ENCODE measurements around the gene GALR3.
"Not testable (repeated sequence)": the region's sequence is repeated elsewhere in the genome, so short reads cannot be mapped to it uniquely, and the experiment has no call there.

GALR3 gene

DNA sequence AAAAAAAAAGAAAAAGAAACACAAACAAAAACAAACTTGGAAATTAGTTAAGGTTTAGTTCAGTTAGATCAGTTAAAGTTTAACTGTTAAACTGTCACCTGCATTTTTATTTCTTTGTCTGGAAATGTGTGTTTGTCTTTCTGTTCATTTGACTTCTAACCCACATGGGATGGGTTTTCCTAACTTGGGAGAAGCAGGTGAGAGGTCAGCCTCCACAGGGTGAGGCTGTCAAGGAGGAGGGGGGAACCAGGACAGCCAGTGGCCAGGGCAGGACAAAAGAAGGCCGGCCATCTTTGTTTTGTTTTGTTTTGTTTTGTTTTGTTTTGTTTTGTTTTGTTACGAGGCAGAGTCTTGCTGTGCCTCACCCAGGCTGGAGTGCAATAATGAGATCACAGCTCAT is 28.8 kb upstream of the GALR3 start:
- Histone ChIP-seq H2BK12ac (ENCODE audit: low read length) (no peak overlapping the region), H3K18ac (ENCODE audit: low read length) (no peak overlapping the region), H3K9me3 (replicated peaks in 1 of 2; ENCODE audit: control insufficient read depth in 2 of 2, insufficient read depth in 1 of 2, low read depth in 1 of 2, low read length in 2 of 2) (no peaks in the 10 kb centered on the region), H4K91ac (ENCODE audit: low read depth, low read length, poor library complexity) (no peak overlapping the region), H2BK5ac (ENCODE audit: low read length) (no peak overlapping the region), H2BK15ac (ENCODE audit: low read length) (no peak overlapping the region), H3K4me1 (ENCODE audit: control insufficient read depth in 2 of 2, insufficient read depth in 1 of 2, low read depth in 1 of 2, low read length in 2 of 2) (peaks cover 0 to 3% of the 10 kb centered on the region in 2 donors), H2AFZ (ENCODE audit: low read length) (peak overlapping the region; percentile 59), H3K14ac (ENCODE audit: low read length) (no peak overlapping the region), H3K23ac (ENCODE audit: low read depth, low read length, poor library complexity) (no peak overlapping the region), H3K9ac (ENCODE audit: low read depth, low read length, poor library complexity) (no peak overlapping the region), H3K27ac (replicated peaks; ENCODE audit: low read length) (no peak overlapping the region), H2BK120ac (ENCODE audit: low read depth, low read length) (no peak overlapping the region), H3K4ac (ENCODE audit: low read length) (no peak overlapping the region), H3K36me3 (replicated peaks in 1 of 2; ENCODE audit: control insufficient read depth in 2 of 2, insufficient read depth in 2 of 2, low read length in 2 of 2) (no peaks in the 10 kb centered on the region), H3K27me3 (ENCODE audit: control insufficient read depth in 3 of 3, insufficient read depth in 3 of 3, low read depth in 1 of 3, low read length in 3 of 3) (no peaks in the 10 kb centered on the region), H3K79me1 (ENCODE audit: low read depth, low read length) (peaks cover 2% of the 10 kb centered on the region), H3K4me3 (ENCODE audit: low read length in 2 of 2) (no peak overlapping the region), H4K8ac (ENCODE audit: low read depth, low read length) (no peak overlapping the region), H2AK5ac (ENCODE audit: low read depth, low read length) (no peak overlapping the region), H3K4me2 (ENCODE audit: insufficient read depth, low read length, poor library complexity, severe bottlenecking) (no peak overlapping the region)
- no CpG with 5 or more reads among the region's 2 CpGs for WGBS, 2 donors (ENCODE audit: extremely low coverage in 2 of 2, insufficient read length in 2 of 2, insufficient replicate concordance in 1 of 2)
- no peak for DNase-seq (ENCODE audit: low spot score)

DNA sequence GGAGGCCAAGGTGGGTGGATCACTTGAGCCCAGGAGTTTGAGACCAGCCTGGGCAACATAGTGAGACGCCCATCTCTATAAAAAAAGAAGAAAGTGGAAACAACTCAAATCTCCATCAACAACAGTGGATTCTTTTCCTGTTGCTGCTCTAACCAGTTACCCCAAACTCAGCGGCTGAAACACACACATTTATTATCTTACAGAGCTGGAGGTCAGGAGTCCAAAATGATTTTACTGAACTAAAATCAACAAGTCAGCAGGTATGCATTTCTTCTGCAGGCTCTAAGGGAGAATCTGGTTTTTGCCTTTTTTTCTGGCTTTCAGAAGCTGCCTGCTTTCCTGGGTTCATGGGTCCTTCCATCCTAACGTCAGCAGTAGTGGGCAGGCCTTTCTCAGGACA is 27.1 kb upstream of the GALR3 start:
- WGBS, 2 donors (ENCODE audit: extremely low coverage in 2 of 2, insufficient read length in 2 of 2, insufficient replicate concordance in 1 of 2), result no CpG with 5 or more reads among the region's 3 CpGs
- no peak overlapping the region for H4K91ac ChIP-seq (ENCODE audit: low read depth, low read length, poor library complexity)
- DNase-seq (ENCODE audit: low spot score), result no peak

DNA sequence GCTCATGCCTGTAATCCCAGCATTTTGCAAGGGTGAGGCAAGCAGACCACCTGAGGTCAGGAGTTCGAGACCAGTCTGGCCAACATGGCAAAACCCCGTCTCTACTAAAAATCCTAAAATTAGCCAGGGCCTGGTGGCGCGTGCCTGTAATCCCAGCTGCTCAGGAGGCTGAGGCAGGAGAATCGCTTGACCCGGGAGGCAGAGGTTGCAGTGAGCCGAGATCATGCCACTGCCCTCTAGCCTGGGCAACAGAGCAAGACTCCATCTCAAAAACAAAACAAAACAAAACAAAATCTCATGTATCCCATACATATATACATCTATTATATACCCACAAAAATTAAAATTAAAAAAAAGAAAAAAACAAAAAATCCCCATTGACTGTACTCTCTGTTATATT is 25.9 kb upstream of the GALR3 start:
- not testable (repeated sequence) for H3K4ac ChIP-seq (ENCODE audit: low read length); H3K4me3 ChIP-seq (ENCODE audit: low read length in 2 of 2); H2BK120ac ChIP-seq (ENCODE audit: low read depth, low read length); DNase-seq (ENCODE audit: low spot score); H4K8ac ChIP-seq (ENCODE audit: low read depth, low read length); H2BK5ac ChIP-seq (ENCODE audit: low read length); H3K14ac ChIP-seq (ENCODE audit: low read length); H3K18ac ChIP-seq (ENCODE audit: low read length); H2BK15ac ChIP-seq (ENCODE audit: low read length); H2AK5ac ChIP-seq (ENCODE audit: low read depth, low read length); H2BK12ac ChIP-seq (ENCODE audit: low read length); H3K4me2 ChIP-seq (ENCODE audit: insufficient read depth, low read length, poor library complexity, severe bottlenecking); H3K9ac ChIP-seq (ENCODE audit: low read depth, low read length, poor library complexity); H3K27me3 ChIP-seq (ENCODE audit: control insufficient read depth in 3 of 3, insufficient read depth in 3 of 3, low read depth in 1 of 3, low read length in 3 of 3); H2AFZ ChIP-seq (ENCODE audit: low read length); H3K79me1 ChIP-seq (ENCODE audit: low read depth, low read length); H3K4me1 ChIP-seq (ENCODE audit: control insufficient read depth in 2 of 2, insufficient read depth in 1 of 2, low read depth in 1 of 2, low read length in 2 of 2); H4K91ac ChIP-seq (ENCODE audit: low read depth, low read length, poor library complexity); H3K23ac ChIP-seq (ENCODE audit: low read depth, low read length, poor library complexity); H3K36me3 ChIP-seq (replicated peaks in 1 of 2; ENCODE audit: control insufficient read depth in 2 of 2, insufficient read depth in 2 of 2, low read length in 2 of 2); H3K27ac ChIP-seq (replicated peaks; ENCODE audit: low read length); H3K9me3 ChIP-seq (replicated peaks in 1 of 2; ENCODE audit: control insufficient read depth in 2 of 2, insufficient read depth in 1 of 2, low read depth in 1 of 2, low read length in 2 of 2)
- WGBS, 2 donors (ENCODE audit: extremely low coverage in 2 of 2, insufficient read length in 2 of 2, insufficient replicate concordance in 1 of 2), result no CpG with 5 or more reads among the region's 7 CpGs

More for the DNA sequence above, 27.1 kb upstream of the GALR3 start:
- no peak overlapping the region for H2BK15ac ChIP-seq (ENCODE audit: low read length)
- no peak overlapping the region for H3K4me2 ChIP-seq (ENCODE audit: insufficient read depth, low read length, poor library complexity, severe bottlenecking)
- H3K36me3 ChIP-seq (replicated peaks in 1 of 2; ENCODE audit: control insufficient read depth in 2 of 2, insufficient read depth in 2 of 2, low read length in 2 of 2), result no peaks in the 10 kb centered on the region
- H3K14ac ChIP-seq (ENCODE audit: low read length), result no peak overlapping the region
- H2BK12ac ChIP-seq (ENCODE audit: low read length), result no peak overlapping the region
- H3K4ac ChIP-seq (ENCODE audit: low read length), result no peak overlapping the region
- peaks cover 0 to 3% of the 10 kb centered on the region in 2 donors for H3K4me1 ChIP-seq (ENCODE audit: control insufficient read depth in 2 of 2, insufficient read depth in 1 of 2, low read depth in 1 of 2, low read length in 2 of 2)
- no peak overlapping the region for H2AK5ac ChIP-seq (ENCODE audit: low read depth, low read length)
- no peaks in the 10 kb centered on the region for H3K9me3 ChIP-seq (replicated peaks in 1 of 2; ENCODE audit: control insufficient read depth in 2 of 2, insufficient read depth in 1 of 2, low read depth in 1 of 2, low read length in 2 of 2)
- no peak overlapping the region for H3K4me3 ChIP-seq (ENCODE audit: low read length in 2 of 2)
- no peak overlapping the region for H2AFZ ChIP-seq (ENCODE audit: low read length)
- H4K8ac ChIP-seq (ENCODE audit: low read depth, low read length), result no peak overlapping the region
- H3K27ac ChIP-seq (replicated peaks; ENCODE audit: low read length), result no peak overlapping the region
- peaks cover 2% of the 10 kb centered on the region for H3K79me1 ChIP-seq (ENCODE audit: low read depth, low read length)
- H3K27me3 ChIP-seq (ENCODE audit: control insufficient read depth in 3 of 3, insufficient read depth in 3 of 3, low read depth in 1 of 3, low read length in 3 of 3), result no peaks in the 10 kb centered on the region
- no peak overlapping the region for H2BK120ac ChIP-seq (ENCODE audit: low read depth, low read length)
- H2BK5ac ChIP-seq (ENCODE audit: low read length), result no peak overlapping the region
- H3K23ac ChIP-seq (ENCODE audit: low read depth, low read length, poor library complexity), result no peak overlapping the region
- no peak overlapping the region for H3K9ac ChIP-seq (ENCODE audit: low read depth, low read length, poor library complexity)
- H3K18ac ChIP-seq (ENCODE audit: low read length), result no peak overlapping the region

DNA sequence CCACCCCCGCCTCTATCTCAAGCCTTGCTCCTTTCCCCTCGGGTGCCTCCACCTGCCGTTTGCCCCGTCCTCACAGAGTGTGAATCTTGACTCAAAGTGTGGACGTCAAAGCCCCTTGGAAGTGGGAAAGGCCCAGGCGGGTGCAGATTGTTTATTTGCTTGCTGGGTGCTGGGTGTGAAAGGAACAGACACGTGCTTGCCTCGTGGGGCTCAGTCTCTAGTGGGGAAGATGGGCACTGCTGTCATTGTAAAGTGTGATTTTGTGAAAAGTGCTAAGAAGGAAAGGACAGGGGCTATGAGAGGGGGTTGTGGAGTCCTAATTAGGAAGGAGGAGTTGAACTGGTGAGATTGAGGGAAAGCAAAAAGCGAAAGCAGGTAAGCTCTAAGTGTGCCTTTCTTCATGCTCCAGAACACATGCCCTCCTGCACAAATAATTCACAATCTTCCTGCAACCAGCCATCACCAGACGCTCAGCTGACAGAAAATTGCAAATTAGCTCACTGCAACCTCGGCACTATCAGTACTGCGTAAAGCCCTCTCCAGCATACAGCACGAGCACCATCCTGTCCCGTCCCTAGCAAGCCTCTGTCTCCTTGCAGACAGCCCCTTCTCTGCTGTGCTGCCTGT is 25.2 kb upstream of the GALR3 start:
- no peak overlapping the region for H3K4me2 ChIP-seq (ENCODE audit: insufficient read depth, low read length, poor library complexity, severe bottlenecking)
- H2BK12ac ChIP-seq (ENCODE audit: low read length), result no peak overlapping the region
- H2BK5ac ChIP-seq (ENCODE audit: low read length), result no peak overlapping the region
- DNase-seq (ENCODE audit: low spot score), result no peak
- H3K79me1 ChIP-seq (ENCODE audit: low read depth, low read length), result peaks cover 2% of the 10 kb centered on the region
- no peak overlapping the region for H3K4ac ChIP-seq (ENCODE audit: low read length)
- no peak overlapping the region for H3K23ac ChIP-seq (ENCODE audit: low read depth, low read length, poor library complexity)
- H3K27me3 ChIP-seq (ENCODE audit: control insufficient read depth in 3 of 3, insufficient read depth in 3 of 3, low read depth in 1 of 3, low read length in 3 of 3), result peaks cover 0 to 3% (median 0%) of the 10 kb centered on the region in 3 experiments
- no peak overlapping the region for H4K8ac ChIP-seq (ENCODE audit: low read depth, low read length)
- no peak overlapping the region for H3K9ac ChIP-seq (ENCODE audit: low read depth, low read length, poor library complexity)
- H2BK120ac ChIP-seq (ENCODE audit: low read depth, low read length), result no peak overlapping the region
- no peaks in the 10 kb centered on the region for H3K36me3 ChIP-seq (replicated peaks in 1 of 2; ENCODE audit: control insufficient read depth in 2 of 2, insufficient read depth in 2 of 2, low read length in 2 of 2)
- H3K4me3 ChIP-seq (ENCODE audit: low read length in 2 of 2), result no peak overlapping the region
- peak overlapping the region; percentile 36 for H2AFZ ChIP-seq (ENCODE audit: low read length)
- no peak overlapping the region for H3K14ac ChIP-seq (ENCODE audit: low read length)
- H2BK15ac ChIP-seq (ENCODE audit: low read length), result no peak overlapping the region
- no peak overlapping the region for H4K91ac ChIP-seq (ENCODE audit: low read depth, low read length, poor library complexity)
- WGBS, 2 donors (ENCODE audit: extremely low coverage in 2 of 2, insufficient read length in 2 of 2, insufficient replicate concordance in 1 of 2), result no CpG with 5 or more reads among the region's 14 CpGs
- peaks cover 4 to 8% of the 10 kb centered on the region in 2 donors for H3K4me1 ChIP-seq (ENCODE audit: control insufficient read depth in 2 of 2, insufficient read depth in 1 of 2, low read depth in 1 of 2, low read length in 2 of 2)
- no peaks in the 10 kb centered on the region for H3K9me3 ChIP-seq (replicated peaks in 1 of 2; ENCODE audit: control insufficient read depth in 2 of 2, insufficient read depth in 1 of 2, low read depth in 1 of 2, low read length in 2 of 2)
- no peak overlapping the region for H3K18ac ChIP-seq (ENCODE audit: low read length)
- no peak overlapping the region for H2AK5ac ChIP-seq (ENCODE audit: low read depth, low read length)
- H3K27ac ChIP-seq (replicated peaks; ENCODE audit: low read length), result no peak overlapping the region
